NCI-H446 (cell line): ENCODE measurements around the gene HPN.
"Not testable (repeated sequence)": the region's sequence is repeated elsewhere in the genome, so short reads cannot be mapped to it uniquely, and the experiment has no call there.

ENCODE experiments used
- DNase-seq, 2 experiments: peaks; one replicate each; lab custom pipeline; 2025; lab: John Stamatoyannopoulos, UW

HPN gene

GRCh38 chr19:35027851-35028599 is 13.5 kb upstream of the HPN start:
- no peak for DNase-seq

- DNase-seq, result not testable (repeated sequence)
Observed at GRCh38 chr19:35028600-35028885, 13.0 kb upstream of the HPN start.

GRCh38 chr19:35029275-35029736 is 12.2 kb upstream of the HPN start:
- not testable (repeated sequence) for DNase-seq

GRCh38 chr19:35029737-35030256 is 11.7 kb upstream of the HPN start:
- DNase-seq, result no peak

- peak in 1 of 2 experiments; percentile 47 for DNase-seq
Observed at GRCh38 chr19:35030257-35031071, 11.1 kb upstream of the HPN start, which contains the start of gene SCN1B. TSS of gene SCN1B (plus strand) at chr19:35030470. CDS start at chr19:35030821, 351 bp downstream.

- peak in 1 of 2 experiments; percentile 28 for DNase-seq
Observed at GRCh38 chr19:35031072-35031881, 10.2 kb upstream of the HPN start.

GRCh38 chr19:35032356-35032865 is 9.1 kb upstream of the HPN start:
- DNase-seq, result no peak

- no peak for DNase-seq
Observed at GRCh38 chr19:35033067-35034004, 8.2 kb upstream of the HPN start.

- no peak for DNase-seq
Observed at GRCh38 chr19:35034005-35034502, 7.5 kb upstream of the HPN start.

GRCh38 chr19:35034588-35035382 is 6.7 kb upstream of the HPN start:
- DNase-seq, result no peak

GRCh38 chr19:35037716-35038622 is 3.6 kb upstream of the HPN start:
- DNase-seq, result peak; percentile 80 to 85

- peak; percentile 44 to 68 for DNase-seq
Observed at GRCh38 chr19:35038623-35039512, 2.7 kb upstream of the HPN start.

- DNase-seq, result no peak
Observed at GRCh38 chr19:35039881-35040825, 1.4 kb upstream of the HPN start.

- DNase-seq, result no peak
Observed at GRCh38 chr19:35040826-35041547, 534 bp upstream of the HPN start.

- no peak for DNase-seq
Observed at GRCh38 chr19:35042056-35042730, 672 bp downstream of the HPN start.
